IMR-90 (cell line): Measurements from ENCODE around the gene ZNF618. TPM values are rescaled to one million over a fixed set of nuclear protein-coding genes. Genes with fewer than 3 reads are reported as not detected.

Source experiments
- ATAC-seq: fragments of 200-7000 bp; cut with Tn5 transposase; 2 replicates; pipeline ENCODE4 v1.9.1; 2020; ENCODE audit warnings: low read depth, mild to moderate bottlenecking, moderate library complexity
- BruUV-seq: library from RNA; stranded (reverse); fragments of 400-500 nt; replicated peaks from 2 replicates; lab custom pipeline; 2021; lab: Mats Ljungman, UMichigan
- CTCF ChIA-PET: fragments of 300-600 bp; formaldehyde crosslinking; extraction: SDS; loops from one replicate; lab custom pipeline; 2021; ENCODE audit warnings: antibody characterized with exemption; lab: Yijun Ruan, JAX
- POLR2A ChIA-PET: fragments of 300-600 bp; sonication (Branson Sonifier 250); formaldehyde crosslinking; loops from one replicate; lab custom pipeline; 2022; ENCODE audit warnings: antibody characterized with exemption; ENCODE audit not compliant: unreplicated experiment; lab: Charles Lee
- DNase-seq: peaks from one replicate; pipeline ENCODE4 v3.0.0; 2013
- H2AFZ ChIP-seq: replicated peaks from 2 replicates; pipeline ENCODE3; 2013; ENCODE audit warnings: low read length, mild to moderate bottlenecking; ENCODE audit not compliant: poor library complexity
- H2AK5ac ChIP-seq: 2 replicates; pipeline ENCODE4 v1.6.1; 2013; ENCODE audit warnings: low read depth, low read length, inconsistent platforms
- H2AK9ac ChIP-seq: replicated peaks from 2 replicates; pipeline ENCODE3; 2013; ENCODE audit warnings: mild to moderate bottlenecking, low read depth, low read length, moderate library complexity; ENCODE audit not compliant: poor library complexity
- H2BK120ac ChIP-seq: 2 replicates; pipeline ENCODE4 v1.6.1; 2013; ENCODE audit warnings: low read depth, low read length, inconsistent platforms
- H2BK15ac ChIP-seq: 3 replicates; pipeline ENCODE4 v1.6.1; 2013; ENCODE audit warnings: low read depth, low read length, inconsistent platforms
- H2BK20ac ChIP-seq: 2 replicates; pipeline ENCODE4 v1.6.1; 2013; ENCODE audit warnings: low read depth, mild to moderate bottlenecking, inconsistent platforms, low read length, moderate library complexity
- H2BK5ac ChIP-seq: 2 replicates; pipeline ENCODE4 v1.6.1; 2013; ENCODE audit warnings: mild to moderate bottlenecking, low read depth, low read length, inconsistent platforms; ENCODE audit not compliant: poor library complexity, severe bottlenecking
- H3K14ac ChIP-seq: replicated peaks from 2 replicates; pipeline ENCODE4 v1.6.1; 2013; ENCODE audit warnings: low read depth, low read length, inconsistent platforms
- H3K18ac ChIP-seq: 2 replicates; pipeline ENCODE4 v1.6.1; 2013; ENCODE audit warnings: low read depth, low read length, control low read depth
- H3K23ac ChIP-seq: 2 replicates; pipeline ENCODE4 v1.6.1; 2013; ENCODE audit warnings: low read depth, low read length, inconsistent platforms
- H3K27ac ChIP-seq: 2 replicates; pipeline ENCODE4 v1.5.1; 2013; ENCODE audit warnings: mild to moderate bottlenecking, control low read depth, low read length; ENCODE audit not compliant: insufficient read depth
- H3K27me3 ChIP-seq: 2 replicates; pipeline ENCODE4 v1.6.1; 2013; ENCODE audit warnings: low read length; ENCODE audit not compliant: control insufficient read depth, insufficient read depth
- H3K36me3 ChIP-seq: 2 replicates; pipeline ENCODE4 v1.6.1; 2013; ENCODE audit warnings: low read length, mixed read lengths; ENCODE audit not compliant: control insufficient read depth, insufficient read depth
- H3K4ac ChIP-seq: 2 replicates; pipeline ENCODE4 v1.6.1; 2013; ENCODE audit warnings: low read depth, low read length, inconsistent platforms
- H3K4me1 ChIP-seq: 2 replicates; pipeline ENCODE4 v1.6.1; 2013; ENCODE audit warnings: low read length, mixed read lengths; ENCODE audit not compliant: control insufficient read depth, insufficient read depth
- H3K4me2 ChIP-seq: 2 replicates; pipeline ENCODE4 v1.6.1; 2013; ENCODE audit warnings: low read depth, mild to moderate bottlenecking, control low read depth, low read length, moderate library complexity
- H3K4me3 ChIP-seq: 2 replicates; pipeline ENCODE4 v1.5.1; 2013; ENCODE audit warnings: low read depth, mild to moderate bottlenecking, control low read depth, low read length, moderate library complexity; ENCODE audit not compliant: insufficient read depth
- H3K56ac ChIP-seq: 2 replicates; pipeline ENCODE4 v1.6.1; 2013; ENCODE audit warnings: low read length, inconsistent platforms; ENCODE audit not compliant: insufficient read depth; ENCODE audit errors: extremely low read depth
- H3K79me1 ChIP-seq, 2 experiments: 2 replicates each; pipeline ENCODE4 v1.6.1; 2013; ENCODE audit warnings: low read length in 2 of 2, inconsistent platforms in 1 of 2, low read depth in 1 of 2
- H3K9ac ChIP-seq: 2 replicates; pipeline ENCODE4 v1.6.1; 2013; ENCODE audit warnings: low read depth, low read length, control low read depth
- H3K9me1 ChIP-seq: 2 replicates; pipeline ENCODE4 v1.6.1; 2013; ENCODE audit warnings: low read length, inconsistent platforms; ENCODE audit not compliant: insufficient read depth
- H3K9me3 ChIP-seq: 2 replicates; pipeline ENCODE4 v1.6.1; 2013; ENCODE audit warnings: low read length; ENCODE audit not compliant: control insufficient read depth, insufficient read depth
- H4K20me1 ChIP-seq: 2 replicates; pipeline ENCODE4 v1.6.1; 2013; ENCODE audit warnings: low read length, inconsistent platforms; ENCODE audit not compliant: insufficient read depth
- H4K5ac ChIP-seq: 2 replicates; pipeline ENCODE4 v1.6.1; 2013; ENCODE audit warnings: mild to moderate bottlenecking, low read depth, low read length, control low read depth
- H4K8ac ChIP-seq, 2 experiments: 2 replicates each; pipeline ENCODE4 v1.6.1; 2013; ENCODE audit warnings: low read depth in 2 of 2, low read length in 2 of 2, control low read depth in 1 of 2, inconsistent platforms in 1 of 2
- H4K91ac ChIP-seq: 2 replicates; pipeline ENCODE4 v1.6.1; 2013; ENCODE audit warnings: low read depth, low read length, inconsistent platforms; ENCODE audit not compliant: insufficient read depth
- BHLHE40 ChIP-seq: fragments of 150-350 bp; IDR thresholded peaks from 2 replicates; pipeline ENCODE4 v1.6.1; 2016; ENCODE audit warnings: mild to moderate bottlenecking, low read depth, low read length
- CEBPB ChIP-seq: IDR thresholded peaks from 2 replicates; pipeline ENCODE4 v1.6.1; 2012; ENCODE audit warnings: low read depth, low read length, improper control_type of control experiment
- CHD1 ChIP-seq: IDR thresholded peaks from 2 replicates; pipeline ENCODE4 v1.6.1; 2012; ENCODE audit warnings: low read depth, low read length, improper control_type of control experiment
- CTCF ChIP-seq: conservative IDR thresholded peaks from 2 replicates; pipeline ENCODE4 v1.5.1; 2012; ENCODE audit warnings: mild to moderate bottlenecking, low read depth, low read length, improper control_type of control experiment
- FOS ChIP-seq: fragments of 150-350 bp; IDR thresholded peaks from 2 replicates; pipeline ENCODE4 v1.6.1; 2016; ENCODE audit warnings: low read depth, low read length
- MAFK ChIP-seq: IDR thresholded peaks from 2 replicates; pipeline ENCODE4 v1.6.1; 2012; ENCODE audit warnings: low read depth, low read length, improper control_type of control experiment
- MXI1 ChIP-seq: IDR thresholded peaks from 2 replicates; pipeline ENCODE4 v1.6.1; 2012; ENCODE audit warnings: low read depth, mild to moderate bottlenecking, low read length, moderate library complexity, borderline replicate concordance
- SMC3 ChIP-seq: fragments of 150-350 bp; IDR thresholded peaks from 2 replicates; pipeline ENCODE4 v1.6.1; 2016; ENCODE audit warnings: low read depth, mild to moderate bottlenecking, antibody characterized with exemption, low read length, moderate library complexity
- USF2 ChIP-seq: fragments of 150-350 bp; IDR thresholded peaks from 2 replicates; pipeline ENCODE4 v1.6.1; 2017; ENCODE audit warnings: mild to moderate bottlenecking, antibody characterized with exemption, low read length, low read depth
- WGBS, 2 experiments: methylation state at CpG; one replicate each; pipeline versions ENCODE4 v1.1.5 to v1.1.7; 2013; ENCODE audit warnings: missing lambda C conversion rate in 2 of 2; ENCODE audit not compliant: insufficient read length in 1 of 2; ENCODE audit errors: extremely low coverage in 2 of 2; 5-methylcytosine and 5-hydroxymethylcytosine counted together
- dilution Hi-C: fragments of 300-500 bp; cut with HindIII; formaldehyde crosslinking; loops from one replicate; pipeline ENCODE4 v1.14.3; 2018; ENCODE audit warnings: low sequenced_read_pairs; ENCODE audit not compliant: unreplicated experiment
- in situ Hi-C: fragments of 300-500 bp; cut with MboI; formaldehyde crosslinking; loops from 3 replicates; pipeline ENCODE4 v1.14.3; 2019; ENCODE audit warnings: low sequenced_read_pairs, inconsistent platforms, mixed read lengths
- intact Hi-C: fragments of 100-400 bp; cut with micrococcal nuclease; formaldehyde crosslinking; loops from 2 replicates; pipeline ENCODE4 v1.10.0; 2022
- polyA plus RNA-seq, 3 experiments: library from polyadenylated mRNA; depleted of rRNA; stranded (reverse); fragments of >200 nt; gene quantifications; 2 replicates each; pipeline ENCODE4 v1.2.3, GENCODE V29; 2012; ENCODE audit warnings: low replicate concordance in 1 of 3
- total RNA-seq: library from RNA; depleted of rRNA; stranded (reverse); fragments of >200 nt; gene quantifications from 2 replicates; pipeline ENCODE4 v1.2.3, GENCODE V29; 2012

Gene ZNF618
- total and polyA plus RNA-seq, 2 of the 4 experiments (the other 2 are of a cell fraction), result 8.2 to 9.4 TPM

- Histone ChIP-seq H3K79me1 (no peaks in the 10 kb centered on the region), H2AK5ac (no peak overlapping the region), H3K4me3 (no peak overlapping the region), H3K4me2 (no peak overlapping the region), H4K8ac (no peak overlapping the region), H4K20me1 (no peaks in the 10 kb centered on the region; the same call in 1 of the 2 replicates), H3K4me1 (no peaks in the 10 kb centered on the region; the same call in 1 of the 2 replicates), H3K27ac (no peak overlapping the region), H2BK20ac (no peak overlapping the region), H2AK9ac (no peak overlapping the region), H4K91ac (no peak overlapping the region), H3K14ac (no peak overlapping the region), H3K18ac (no peak overlapping the region), H3K9me3 (no peaks in the 10 kb centered on the region; the same call in 1 of the 2 replicates), H2BK5ac (no peak overlapping the region), H3K36me3 (no peaks in the 10 kb centered on the region), H3K56ac (no peak overlapping the region), H2AFZ (no peak overlapping the region), H4K5ac (no peak overlapping the region), H3K9ac (no peak overlapping the region), H3K27me3 (peaks cover 41% of the 10 kb centered on the region), H3K4ac (no peak overlapping the region), H2BK120ac (no peak overlapping the region), H2BK15ac (no peak overlapping the region), H3K23ac (no peak overlapping the region), H3K9me1 (no peaks in the 10 kb centered on the region)
- TF ChIP-seq CTCF, result no peak
- TF ChIP-seq MAFK, result no peak
- no peak for TF ChIP-seq USF2
- no peak for TF ChIP-seq BHLHE40
- TF ChIP-seq FOS, result no peak
- TF ChIP-seq CHD1, result no peak
- no peak for TF ChIP-seq SMC3
- no peak for TF ChIP-seq CEBPB
- no peak for TF ChIP-seq MXI1
- ATAC-seq, result no peak
- WGBS, 2 experiments, result 84% methylated on average over 6 of the region's 7 CpGs; no CpG with 5 or more reads in 1 of the 2 experiments
- CTCF ChIA-PET, result no interaction called here
- DNase-seq, result no peak
- in situ Hi-C loops, result no loop called here
- no TSS peak for BruUV-seq
- POLR2A ChIA-PET, result interaction anchor here (0.6 kb wide), 1 partner anchor 86 kb away, joined by 3 read pairs; no protein-coding TSS in a partner anchor
- intact Hi-C loops, result no loop called here
- dilution Hi-C loops, result no loop called here
Measured at GRCh38 chr9:114080773-114081440, 204.8 kb downstream of the ZNF618 start.
